UCSD-AML1 (cell line): ENCODE measurements around the gene SPNS1.
"Not testable (repeated sequence)": the region's sequence is repeated elsewhere in the genome, so short reads cannot be mapped to it uniquely, and the experiment has no call there.

Experiments
- DNase-seq: peaks from one replicate; lab custom pipeline; 2025; ENCODE audit not compliant: unreplicated experiment; lab: John Stamatoyannopoulos, UW

SPNS1 gene

DNA sequence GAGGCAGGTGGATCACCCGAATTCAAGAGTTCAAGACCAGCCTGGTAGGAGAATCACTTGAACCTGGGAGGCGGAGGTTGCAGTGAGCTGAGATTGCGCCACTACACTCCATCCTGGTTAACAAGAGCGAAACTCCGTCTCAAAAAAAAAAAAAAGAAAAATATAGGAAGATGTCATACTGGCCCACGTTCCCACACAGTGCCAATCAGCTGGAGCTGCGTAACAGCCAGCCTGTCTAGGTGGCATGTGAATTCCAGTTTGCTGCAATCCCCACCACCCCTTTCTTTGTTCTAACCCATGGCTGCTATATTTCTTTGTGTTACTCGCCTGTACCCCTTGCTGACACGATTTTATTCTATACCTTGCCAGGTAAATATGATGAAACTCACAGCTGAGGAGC, 16.4 kb upstream of the SPNS1 start:
- DNase-seq: no peak

DNA sequence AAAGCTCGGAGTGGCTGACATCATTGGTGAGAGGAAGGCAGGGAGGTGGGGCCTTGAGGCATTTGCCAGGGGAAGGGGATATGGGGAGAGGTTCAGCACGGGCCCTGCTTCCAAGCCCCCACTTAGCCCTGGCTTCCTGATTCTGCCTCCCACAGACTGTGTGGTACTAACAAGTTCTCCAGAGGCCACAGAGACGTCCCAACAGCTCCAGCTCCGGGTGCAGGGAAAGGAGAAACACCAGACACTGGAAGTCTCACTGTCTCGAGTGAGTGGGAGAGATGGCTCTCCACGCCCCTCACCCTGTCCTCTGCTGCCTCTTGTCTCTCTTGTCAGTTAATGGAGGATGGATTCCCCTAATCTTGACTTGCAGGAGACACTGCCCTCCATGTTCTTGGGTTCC, 15.7 kb upstream of the SPNS1 start:
- DNase-seq: no peak

DNA sequence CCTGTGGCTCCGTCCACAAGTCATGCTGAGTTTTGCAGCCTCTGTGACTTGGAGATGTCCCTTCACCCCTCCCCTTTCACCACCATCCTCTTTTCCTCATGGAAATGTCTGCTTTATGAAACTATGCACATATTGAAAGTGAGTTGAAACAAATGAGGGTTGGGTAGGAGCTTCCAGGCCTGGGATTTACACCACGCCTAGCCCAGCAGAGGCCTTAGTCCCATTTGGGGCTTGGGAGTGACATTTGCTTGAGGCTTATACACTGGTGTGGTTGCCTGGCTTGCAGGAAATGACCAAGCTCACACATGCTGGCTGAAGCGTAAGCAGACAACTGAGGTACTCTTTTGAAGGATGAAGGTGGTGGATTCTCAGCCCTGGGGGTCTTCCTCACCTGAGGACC, 10.5 kb upstream of the SPNS1 start:
- no peak for DNase-seq

DNA sequence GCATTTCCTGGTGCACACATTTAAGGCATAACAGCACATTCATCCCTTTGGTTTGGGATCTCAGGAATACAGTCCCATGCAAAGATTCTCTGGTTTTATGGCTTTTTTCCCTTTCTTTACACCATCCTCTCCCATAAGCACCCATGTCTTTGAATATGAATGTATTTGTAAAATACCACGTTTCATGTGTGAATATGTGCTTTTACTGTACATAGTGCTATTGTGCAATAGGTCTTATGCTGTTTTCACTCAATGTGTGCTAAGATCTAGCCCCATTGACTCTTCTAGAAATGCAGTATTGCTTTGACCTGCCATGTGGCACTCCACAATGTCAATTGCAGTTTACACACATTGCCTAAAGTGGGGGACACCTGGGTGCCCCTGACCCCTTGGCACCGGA, 10.1 kb upstream of the SPNS1 start:
- no peak for DNase-seq

DNA sequence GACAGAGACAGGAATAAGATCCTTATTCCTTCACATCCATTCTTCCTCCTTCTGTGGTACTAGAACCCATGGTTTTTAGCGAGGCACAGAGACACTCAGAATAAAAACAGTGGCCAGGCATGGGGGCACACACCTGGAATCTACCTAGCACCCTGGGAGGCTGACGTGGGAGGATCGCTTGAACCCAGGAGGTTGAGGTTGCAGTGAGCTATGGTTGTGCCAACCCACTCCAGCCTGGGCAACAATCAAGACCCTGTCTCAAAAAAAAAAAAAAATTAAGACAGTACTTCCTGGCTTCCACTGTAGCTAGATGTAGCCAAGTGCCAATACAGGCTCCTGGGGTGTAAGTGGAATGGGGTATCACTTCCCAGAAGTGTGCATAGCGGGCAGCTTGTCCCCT, 7.4 kb upstream of the SPNS1 start:
- DNase-seq: no peak

DNA sequence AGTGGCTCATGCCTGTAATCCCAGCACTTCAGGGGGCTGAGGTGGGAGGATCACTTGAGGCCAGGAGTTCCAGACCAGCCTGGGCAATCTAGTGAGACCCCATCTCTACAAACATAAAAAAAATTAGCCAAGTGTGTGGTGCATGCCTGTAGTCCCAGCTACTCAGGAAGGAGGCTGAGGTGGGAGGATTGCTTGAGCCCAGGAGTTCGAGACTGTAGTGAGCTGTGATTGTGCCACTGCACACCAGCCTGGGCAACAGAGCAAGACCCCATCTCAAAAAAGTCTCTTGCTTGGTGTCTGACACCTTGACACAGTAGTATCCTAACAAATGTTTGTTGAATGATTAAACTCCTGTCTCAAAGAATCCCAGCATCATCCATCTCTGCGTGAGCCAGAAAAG, 4.9 kb upstream of the SPNS1 start:
- DNase-seq: not testable (repeated sequence)

DNA sequence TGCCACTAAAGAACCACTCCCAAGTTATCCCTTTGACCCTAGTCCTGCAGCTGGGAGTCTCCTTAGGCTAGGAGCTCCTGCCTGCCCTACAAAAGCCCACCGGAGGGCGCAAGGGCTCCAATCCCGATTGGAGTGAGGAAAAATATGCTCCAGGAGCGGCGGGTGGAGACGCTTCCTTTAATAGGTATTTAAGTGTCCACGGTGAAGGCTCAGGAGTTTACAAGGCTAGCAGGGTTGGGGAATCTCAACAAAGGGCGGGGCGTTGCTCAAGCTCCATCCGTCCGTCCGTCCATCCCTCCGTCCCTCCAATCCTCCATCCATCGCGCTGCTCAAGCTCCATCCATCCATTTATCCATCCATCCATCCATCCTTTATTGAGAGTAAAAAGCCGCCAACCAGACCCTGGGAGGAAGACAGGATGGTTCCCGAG, 556 bp upstream of the SPNS1 start:
- peak; percentile 62 for DNase-seq

DNA sequence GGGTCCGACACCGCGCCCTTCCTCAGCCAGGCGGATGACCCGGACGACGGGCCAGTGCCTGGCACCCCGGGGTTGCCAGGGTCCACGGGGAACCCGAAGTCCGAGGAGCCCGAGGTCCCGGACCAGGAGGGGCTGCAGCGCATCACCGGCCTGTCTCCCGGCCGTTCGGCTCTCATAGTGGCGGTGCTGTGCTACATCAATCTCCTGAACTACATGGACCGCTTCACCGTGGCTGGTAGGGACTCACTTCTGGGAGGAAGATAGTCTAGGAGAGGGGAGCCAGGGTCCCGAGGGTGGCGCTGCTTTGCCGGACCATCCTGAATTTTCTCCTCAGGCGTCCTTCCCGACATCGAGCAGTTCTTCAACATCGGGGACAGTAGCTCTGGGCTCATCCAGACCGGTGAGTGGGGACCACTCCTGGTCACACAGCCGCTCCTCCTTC, 601 bp downstream of the SPNS1 start:
- DNase-seq: no peak

DNA sequence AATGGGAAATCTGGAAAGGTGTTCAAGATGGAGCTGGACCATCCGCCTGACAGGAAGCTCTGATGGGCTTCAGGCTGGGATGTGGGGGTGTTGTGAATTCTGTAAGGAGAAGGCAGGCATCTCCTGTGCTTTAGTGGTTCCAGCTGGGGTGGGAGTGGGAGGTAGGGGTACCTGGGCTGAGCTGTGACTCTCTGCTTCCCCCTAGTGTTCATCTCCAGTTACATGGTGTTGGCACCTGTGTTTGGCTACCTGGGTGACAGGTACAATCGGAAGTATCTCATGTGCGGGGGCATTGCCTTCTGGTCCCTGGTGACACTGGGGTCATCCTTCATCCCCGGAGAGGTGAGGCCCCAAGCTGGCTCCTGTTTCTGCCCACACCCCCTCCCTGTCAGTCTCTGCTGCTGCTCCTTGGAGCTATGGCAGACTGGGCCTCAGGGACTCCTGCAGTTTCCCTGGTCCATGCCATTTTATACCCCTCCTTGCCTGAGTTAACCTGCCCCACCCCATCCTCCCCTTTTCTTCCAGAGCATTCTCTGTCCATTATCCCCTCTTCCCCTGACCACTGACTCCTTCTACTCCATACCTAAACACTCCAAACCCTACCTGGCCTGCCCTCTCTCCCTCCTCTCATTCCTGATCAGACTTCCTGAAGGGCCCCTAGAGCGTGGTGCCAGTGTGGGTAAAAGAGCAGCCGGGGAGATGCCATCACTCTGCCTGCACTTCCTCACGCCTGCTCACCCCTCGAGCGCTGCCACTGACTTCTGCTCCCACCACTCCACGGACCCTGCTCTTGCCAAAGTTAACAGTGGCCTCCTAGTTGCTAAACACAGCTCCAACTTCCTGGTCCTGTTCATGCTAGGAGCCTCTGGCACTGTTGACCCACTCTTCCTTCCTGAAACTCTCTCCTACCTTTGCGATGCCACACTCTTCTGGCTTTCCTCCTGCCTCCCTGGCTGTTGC, 3.4 kb downstream of the SPNS1 start:
- DNase-seq: no peak

DNA sequence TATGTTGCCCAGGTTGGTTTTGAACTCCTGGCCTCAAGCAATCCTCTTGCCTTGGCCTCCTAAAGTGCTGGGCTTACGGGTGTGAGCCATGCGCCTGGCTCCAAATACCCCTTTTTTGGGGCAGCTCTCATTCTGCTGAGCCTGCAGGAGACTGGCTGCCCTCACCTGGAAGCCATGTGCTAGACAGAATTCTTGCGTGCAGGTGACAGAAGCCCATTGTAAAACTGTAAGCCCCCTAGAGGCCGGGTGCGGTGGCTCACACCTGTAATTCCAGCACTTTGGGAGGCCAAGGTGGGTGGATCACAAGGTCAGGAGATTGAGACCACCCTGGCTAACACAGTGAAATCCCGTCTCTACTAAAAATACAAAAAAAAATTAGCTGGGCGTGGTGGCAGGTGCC, 5.8 kb downstream of the SPNS1 start:
- not testable (repeated sequence) for DNase-seq

DNA sequence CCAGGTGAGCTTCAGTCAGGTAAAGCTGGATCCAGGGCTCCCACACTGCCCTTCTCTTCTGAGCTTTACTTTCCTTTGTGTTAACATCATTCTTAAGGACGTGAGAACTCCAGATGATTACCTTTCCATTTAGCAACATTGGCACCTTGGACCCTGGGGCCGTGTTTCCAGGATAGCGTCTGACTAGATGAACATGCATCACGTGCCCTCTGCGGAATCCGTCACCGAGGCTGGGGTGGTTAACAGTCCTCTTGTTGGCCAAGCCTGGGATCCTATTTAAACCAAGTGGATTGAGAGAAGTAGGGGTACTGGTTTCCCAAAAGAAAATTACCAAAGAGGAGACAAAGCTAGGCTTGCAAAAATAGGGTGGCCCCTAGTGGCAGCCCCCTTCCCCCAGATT, 6.4 kb downstream of the SPNS1 start:
- DNase-seq: no peak

DNA sequence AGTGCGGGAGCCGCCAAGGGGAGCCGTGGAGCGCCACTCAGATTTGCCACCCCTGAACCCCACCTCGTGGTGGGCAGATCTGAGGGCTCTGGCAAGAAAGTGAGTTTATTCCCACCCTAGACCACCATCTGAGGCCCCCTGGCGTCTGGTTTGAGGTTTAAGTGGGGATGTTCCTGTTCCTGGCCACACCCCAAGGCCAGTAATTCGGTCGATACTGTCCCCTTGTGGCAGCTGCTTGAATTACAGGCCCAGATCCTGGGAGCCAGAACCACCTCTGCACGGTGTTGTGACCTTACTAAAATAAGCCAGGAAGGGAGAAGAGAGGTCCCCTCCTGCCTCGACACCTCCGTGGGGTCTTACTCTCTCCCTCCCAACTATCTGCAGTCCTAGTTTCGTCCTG, 6.9 kb downstream of the SPNS1 start:
- no peak for DNase-seq

DNA sequence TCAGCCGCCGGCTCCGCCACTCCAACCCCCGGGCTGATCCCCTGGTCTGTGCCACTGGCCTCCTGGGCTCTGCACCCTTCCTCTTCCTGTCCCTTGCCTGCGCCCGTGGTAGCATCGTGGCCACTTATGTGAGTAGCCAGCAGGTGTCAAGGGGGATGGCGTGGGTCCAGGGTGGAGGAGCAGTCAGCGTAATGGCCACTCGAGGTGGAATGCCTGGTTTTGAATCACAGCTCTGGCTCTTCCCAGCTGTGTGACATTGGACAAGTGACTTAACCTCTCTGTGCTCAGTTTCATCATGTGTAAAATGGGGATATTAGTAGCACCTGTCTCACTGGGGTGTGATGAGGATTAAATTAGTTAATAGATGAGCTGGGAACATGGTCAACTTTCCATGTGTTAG, 7.8 kb downstream of the SPNS1 start:
- no peak for DNase-seq

DNA sequence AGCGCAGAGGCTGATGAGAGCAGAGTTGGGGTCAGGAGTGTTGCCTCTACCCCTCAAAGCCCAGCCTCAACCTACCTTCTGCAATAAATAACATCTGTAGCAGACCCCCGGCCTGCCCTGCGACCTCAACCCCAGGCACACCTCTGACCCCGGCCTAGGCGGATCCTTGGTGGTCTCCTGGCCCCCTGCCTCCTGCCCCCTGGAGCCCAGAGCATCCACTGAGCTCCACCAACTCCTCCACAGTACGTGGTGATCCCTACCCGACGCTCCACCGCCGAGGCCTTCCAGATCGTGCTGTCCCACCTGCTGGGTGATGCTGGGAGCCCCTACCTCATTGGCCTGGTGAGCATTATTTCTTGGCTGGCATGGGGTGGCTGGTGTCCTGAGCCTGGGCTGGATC, 8.4 kb downstream of the SPNS1 start:
- DNase-seq: no peak

DNA sequence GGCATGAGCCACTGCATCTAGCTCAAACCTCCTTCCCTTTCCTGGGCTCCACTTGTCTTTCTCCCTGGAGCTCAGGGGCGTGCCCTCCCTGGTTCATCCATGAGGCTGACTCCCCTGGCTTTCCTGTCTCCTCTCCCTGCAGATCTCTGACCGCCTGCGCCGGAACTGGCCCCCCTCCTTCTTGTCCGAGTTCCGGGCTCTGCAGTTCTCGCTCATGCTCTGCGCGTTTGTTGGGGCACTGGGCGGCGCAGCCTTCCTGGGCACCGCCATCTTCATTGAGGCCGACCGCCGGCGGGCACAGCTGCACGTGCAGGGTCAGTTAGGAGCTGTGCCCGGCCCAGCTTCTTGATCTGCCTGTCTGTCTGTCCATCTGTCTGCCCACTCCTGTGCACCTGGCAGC, 9.1 kb downstream of the SPNS1 start:
- no peak for DNase-seq

DNA sequence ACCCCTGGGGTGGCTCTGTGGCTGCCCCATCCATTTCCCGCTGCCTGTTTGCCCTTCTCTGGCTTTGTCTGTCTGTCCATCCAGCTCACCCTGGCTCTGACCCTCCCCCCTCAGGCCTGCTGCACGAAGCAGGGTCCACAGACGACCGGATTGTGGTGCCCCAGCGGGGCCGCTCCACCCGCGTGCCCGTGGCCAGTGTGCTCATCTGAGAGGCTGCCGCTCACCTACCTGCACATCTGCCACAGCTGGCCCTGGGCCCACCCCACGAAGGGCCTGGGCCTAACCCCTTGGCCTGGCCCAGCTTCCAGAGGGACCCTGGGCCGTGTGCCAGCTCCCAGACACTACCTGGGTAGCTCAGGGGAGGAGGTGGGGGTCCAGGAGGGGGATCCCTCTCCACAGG, 9.5 kb downstream of the SPNS1 start:
- DNase-seq: no peak

DNA sequence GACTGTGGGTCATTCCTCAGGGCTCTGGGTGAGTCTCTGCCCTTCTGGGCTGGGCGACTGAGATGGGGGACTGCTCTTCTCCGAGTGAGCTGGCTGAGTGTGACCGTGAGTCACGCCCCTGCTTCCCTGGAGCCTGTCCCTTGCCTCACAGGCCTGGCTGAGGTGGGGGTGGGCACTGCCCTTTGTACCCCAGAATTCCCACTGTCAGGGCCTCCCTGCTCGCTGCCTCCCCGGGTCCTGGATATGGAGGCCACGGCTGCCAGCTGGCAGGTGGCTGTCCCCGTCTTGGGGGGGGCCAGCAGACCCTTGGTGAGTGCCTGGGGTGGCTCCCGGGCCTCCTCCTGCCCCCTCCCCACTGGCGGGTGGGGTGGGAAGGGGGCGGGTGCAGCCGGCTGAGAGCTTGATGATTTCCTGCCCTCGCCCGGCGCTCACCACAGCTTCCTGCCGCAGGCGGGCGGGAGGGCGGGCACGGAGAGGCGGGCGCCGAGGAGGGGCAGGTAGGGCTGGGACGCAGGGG, 10.1 kb downstream of the SPNS1 start, which contains the start of gene LAT:
Gene LAT, plus strand, starts transcription at position 434 of the 517 bp plus-strand sequence. CDS start 366 bp downstream, outside the sequence.
- peak; percentile 87 for DNase-seq

DNA sequence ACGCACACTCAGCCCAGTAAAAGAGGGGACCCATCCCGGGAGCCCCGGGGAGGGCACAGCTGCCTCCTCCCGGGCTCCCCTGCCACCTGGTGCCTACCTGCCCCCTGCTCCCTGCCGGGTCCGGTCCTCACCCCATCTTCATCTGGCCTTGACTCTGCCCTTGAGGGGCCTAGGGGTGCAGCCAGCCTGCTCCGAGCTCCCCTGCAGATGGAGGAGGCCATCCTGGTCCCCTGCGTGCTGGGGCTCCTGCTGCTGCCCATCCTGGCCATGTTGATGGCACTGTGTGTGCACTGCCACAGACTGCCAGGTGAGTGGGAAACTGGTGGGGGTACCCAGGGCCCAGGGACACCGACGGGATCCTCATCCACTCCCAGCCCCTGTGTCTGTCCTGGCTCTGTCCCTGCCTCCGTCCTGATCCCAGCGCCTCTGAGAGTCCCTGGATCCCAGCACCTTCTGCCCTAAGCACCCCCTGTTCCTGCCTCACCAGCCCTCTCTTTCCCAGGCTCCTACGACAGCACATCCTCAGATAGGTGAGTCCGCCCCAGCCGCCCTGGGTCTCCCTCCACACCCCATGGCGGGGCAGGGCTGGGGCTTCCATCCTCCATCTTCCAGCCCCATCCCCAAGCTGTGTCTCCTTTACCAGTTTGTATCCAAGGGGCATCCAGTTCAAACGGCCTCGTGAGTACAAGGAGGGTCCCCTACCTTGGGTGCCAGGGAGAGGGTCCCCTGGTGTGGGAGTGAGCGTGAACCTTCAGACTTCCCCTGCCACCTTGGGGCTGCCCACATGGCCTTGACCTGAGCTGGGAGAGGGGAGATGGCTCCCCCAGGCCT, 10.8 kb downstream of the SPNS1 start:
- DNase-seq: no peak

DNA sequence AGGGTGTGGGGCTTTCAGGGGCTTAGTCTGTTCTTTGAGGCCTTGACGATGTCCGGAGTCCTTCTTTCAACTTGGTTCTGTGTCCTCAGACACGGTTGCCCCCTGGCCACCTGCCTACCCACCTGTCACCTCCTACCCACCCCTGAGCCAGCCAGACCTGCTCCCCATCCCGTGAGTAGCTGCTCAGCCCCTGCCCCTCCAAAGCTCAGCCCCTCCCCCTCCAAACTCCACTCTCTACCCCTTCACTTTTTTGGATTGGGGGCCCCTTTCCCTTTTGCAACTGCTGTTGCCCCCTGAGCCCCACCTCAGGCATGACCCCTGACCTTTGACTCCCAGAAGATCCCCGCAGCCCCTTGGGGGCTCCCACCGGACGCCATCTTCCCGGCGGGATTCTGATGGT, 11.5 kb downstream of the SPNS1 start:
- no peak for DNase-seq

DNA sequence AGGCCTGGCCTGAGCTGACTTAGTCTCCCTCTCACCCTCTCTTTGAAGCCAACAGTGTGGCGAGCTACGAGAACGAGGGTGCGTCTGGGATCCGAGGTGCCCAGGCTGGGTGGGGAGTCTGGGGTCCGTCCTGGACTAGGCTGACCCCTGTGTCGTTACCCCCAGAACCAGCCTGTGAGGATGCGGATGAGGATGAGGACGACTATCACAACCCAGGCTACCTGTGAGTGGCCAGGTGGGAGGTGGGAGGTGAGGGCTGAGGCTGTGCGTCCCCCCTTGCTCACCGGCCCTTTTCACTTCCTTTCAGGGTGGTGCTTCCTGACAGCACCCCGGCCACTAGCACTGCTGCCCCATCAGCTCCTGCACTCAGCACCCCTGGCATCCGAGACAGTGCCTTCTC, 11.9 kb downstream of the SPNS1 start:
- no peak for DNase-seq

DNA sequence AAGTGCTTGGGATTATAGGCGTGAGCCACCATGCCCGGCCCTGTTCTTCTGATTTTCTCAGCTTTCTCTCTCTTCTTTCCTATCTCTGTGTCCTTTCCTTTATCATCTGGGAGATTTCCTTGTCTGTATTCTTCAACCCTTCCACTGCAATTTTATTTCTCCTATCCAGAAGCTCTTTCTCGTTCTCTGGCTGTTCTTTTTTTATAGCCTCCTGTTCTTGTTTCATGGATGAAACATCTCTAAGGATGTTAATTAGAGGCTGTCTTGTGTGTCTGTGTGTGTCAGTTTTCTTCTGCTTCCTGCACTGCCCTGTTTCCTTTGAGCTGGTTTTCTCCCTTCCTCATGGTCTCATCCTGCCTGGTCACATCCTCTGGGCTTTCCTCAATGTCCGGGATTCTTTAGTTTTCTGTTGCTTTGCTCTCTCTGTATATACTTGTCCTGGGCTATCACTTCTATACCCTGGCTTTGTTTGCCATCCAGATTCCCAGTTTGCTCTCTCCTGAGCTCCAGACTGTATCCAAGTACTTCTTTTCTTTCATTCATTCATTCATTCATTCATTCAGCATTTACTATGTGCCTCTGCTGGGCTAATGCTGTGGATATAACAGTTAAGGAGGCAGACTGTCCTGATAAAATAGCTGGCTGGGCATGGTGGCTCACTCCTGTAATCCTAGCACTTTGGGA, 12.7 kb downstream of the SPNS1 start:
- no peak for DNase-seq
